SK-N-DZ (cell line): ENCODE results near the gene ZNF394. TPM values are rescaled to one million over a fixed set of nuclear protein-coding genes. Genes with fewer than 3 reads are reported as not detected.
A peak's percentile ranks its signal among the peaks of the same experiment; 100 is the strongest.
"Not testable (repeated sequence)": the region's sequence is repeated elsewhere in the genome, so short reads cannot be mapped to it uniquely, and the experiment has no call there.

Experiments used
- DNase-seq: peaks from one replicate; pipeline ENCODE4 v3.0.0-alpha.2; 2015; ENCODE audit warnings: low spot score
- polyA plus RNA-seq, 2 experiments: library from polyadenylated mRNA; depleted of rRNA; stranded (reverse); fragments of >200 nt; gene quantifications; 2 replicates each; pipeline ENCODE4 v1.2.3, GENCODE V29; 2014

Gene ZNF394
- polyA plus RNA-seq (2014; cell fraction: cytosol; rRNA removed), result 17.2 and 20.5 TPM in 2 replicates
- polyA plus RNA-seq (2014; cell fraction: nucleus; rRNA removed), result 8.0 and 27.3 TPM in 2 replicates

- peak; percentile 94 for DNase-seq
Observed at GRCh38 chr7:99499721-99500636, at the start of gene ZNF394. TSS of gene ZNF394 (minus strand) at chr7:99500281. CDS start at chr7:99500093, 188 bp downstream.

GRCh38 chr7:99549545-99549944 is 49.5 kb upstream of the ZNF394 start:
- DNase-seq, result not testable (repeated sequence)

- DNase-seq, result not testable (repeated sequence)
Observed at GRCh38 chr7:99545308-99545707, 45.2 kb upstream of the ZNF394 start.

DNA sequence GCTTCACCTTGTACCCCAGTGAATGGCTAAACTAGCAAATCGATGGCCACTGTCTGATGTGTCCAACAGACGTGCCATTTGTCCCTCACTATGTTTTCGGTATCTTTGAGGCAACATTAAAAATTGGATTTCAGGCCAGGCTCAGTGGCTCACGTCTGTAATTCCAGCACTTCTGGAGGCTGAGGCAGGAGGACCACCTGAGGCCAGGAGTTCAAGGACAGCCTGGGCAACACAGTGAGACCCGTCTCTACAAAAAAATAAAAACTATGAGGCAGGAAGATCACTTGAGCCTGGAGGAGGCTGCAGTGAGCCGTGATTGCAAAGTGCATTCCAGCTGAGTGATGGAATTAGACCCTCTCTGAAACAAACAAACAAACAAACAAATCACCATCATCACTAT is 43.8 kb upstream of the ZNF394 start:
- DNase-seq, result no peak

GRCh38 chr7:99543081-99543671 is 43.1 kb upstream of the ZNF394 start:
- no peak for DNase-seq

- DNase-seq, result no peak
Observed at GRCh38 chr7:99541212-99541611, 41.1 kb upstream of the ZNF394 start.

- DNase-seq, result no peak
Observed at GRCh38 chr7:99540542-99540941, 40.5 kb upstream of the ZNF394 start.

- DNase-seq, result no peak
Observed at GRCh38 chr7:99539213-99539811, 39.2 kb upstream of the ZNF394 start.

GRCh38 chr7:99535667-99536066 is 35.6 kb upstream of the ZNF394 start:
- DNase-seq, result no peak

- no peak for DNase-seq
Observed at GRCh38 chr7:99531354-99531765, 31.3 kb upstream of the ZNF394 start.

- DNase-seq, result no peak
Observed at GRCh38 chr7:99525713-99526440, 25.8 kb upstream of the ZNF394 start.

DNA sequence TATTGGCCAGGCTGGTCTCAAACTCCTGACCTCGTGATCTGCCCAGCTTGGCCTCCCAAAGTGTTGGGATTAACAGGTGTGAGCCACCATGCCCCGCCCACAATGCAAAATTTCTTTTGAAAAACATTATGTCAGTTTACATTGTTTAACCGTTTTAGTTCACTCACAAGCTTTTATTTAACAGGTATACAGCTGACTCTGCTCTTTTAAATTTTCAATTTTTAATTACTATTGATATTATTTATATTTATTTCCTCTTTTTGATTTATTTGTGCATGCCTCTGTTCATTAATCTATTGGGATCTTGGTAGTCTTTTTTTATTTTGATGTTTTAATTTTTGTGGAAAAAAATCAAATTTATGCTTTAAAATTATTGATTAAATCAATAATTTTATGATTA is 21.3 kb upstream of the ZNF394 start:
- no peak for DNase-seq

GRCh38 chr7:99514050-99514449 is 14.0 kb upstream of the ZNF394 start:
- DNase-seq, result no peak

DNA sequence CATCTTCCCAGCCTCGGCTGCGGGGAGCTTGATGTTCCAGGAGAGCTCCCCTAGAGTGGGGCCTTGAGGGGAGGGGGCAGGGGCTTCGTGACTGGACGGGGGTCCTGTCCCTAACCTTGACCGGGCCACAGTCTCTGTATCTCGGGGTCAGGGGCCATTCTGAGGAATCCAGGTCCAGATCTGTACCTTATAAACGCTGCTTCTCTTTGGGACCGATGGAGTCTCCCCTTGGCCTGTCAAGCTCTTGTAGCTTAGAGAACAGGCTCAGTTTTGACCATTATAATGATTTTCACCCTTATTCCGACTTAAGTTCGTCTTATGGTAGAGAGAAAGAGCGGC is 5.2 kb upstream of the ZNF394 start:
- DNase-seq, result no peak

GRCh38 chr7:99504603-99505323 is 4.7 kb upstream of the ZNF394 start, which contains the start of gene ZKSCAN5:
TSS of gene ZKSCAN5 (plus strand) at chr7:99504662. CDS start at chr7:99506045, 1,383 bp downstream.
- peak; percentile 95 for DNase-seq

DNA sequence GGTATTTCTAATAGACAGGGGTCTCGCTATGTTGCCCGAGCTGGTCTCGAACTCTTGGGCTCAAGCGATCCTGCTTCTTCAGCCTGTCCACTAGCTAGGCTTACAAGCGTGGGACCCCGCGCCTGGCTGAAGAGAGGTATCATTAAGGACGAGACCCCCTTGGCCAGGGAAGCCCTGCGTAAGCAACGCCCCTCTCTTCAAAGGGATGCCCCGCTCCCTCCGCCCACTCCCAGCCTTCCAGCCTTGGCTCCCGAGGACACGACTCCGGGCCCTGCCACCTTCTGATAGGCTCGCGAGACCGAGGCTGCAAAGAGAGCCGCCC is 4.2 kb upstream of the ZNF394 start:
- DNase-seq, result peak; percentile 99

GRCh38 chr7:99501236-99501635 is 1.2 kb upstream of the ZNF394 start:
- DNase-seq, result not testable (repeated sequence)

GRCh38 chr7:99500637-99501009 is 542 bp upstream of the ZNF394 start:
- no peak for DNase-seq

- DNase-seq, result no peak
Observed at GRCh38 chr7:99499371-99499720, 735 bp downstream of the ZNF394 start.

- no peak for DNase-seq
Observed at GRCh38 chr7:99498546-99498944, 1.5 kb downstream of the ZNF394 start.
